Forelimb muscle (tissue), 1 donor: ENCODE data around the gene SUSD4. TPM values are rescaled to one million over a fixed set of nuclear protein-coding genes. Genes with fewer than 3 reads are reported as not detected.

ENCODE experiments used
- DNase-seq: peaks from one replicate; pipeline ENCODE4 v3.0.0-alpha.2; 2013; ENCODE audit warnings: low read depth
- polyA plus RNA-seq: library from polyadenylated mRNA; unstranded; fragments of 120-200 nt; gene quantifications from one replicate; pipeline ENCODE4 v1.2.1, GENCODE V29; 2013; ENCODE audit not compliant: insufficient read length

SUSD4 gene
- polyA plus RNA-seq, 1 donor: 4.6 TPM

DNA sequence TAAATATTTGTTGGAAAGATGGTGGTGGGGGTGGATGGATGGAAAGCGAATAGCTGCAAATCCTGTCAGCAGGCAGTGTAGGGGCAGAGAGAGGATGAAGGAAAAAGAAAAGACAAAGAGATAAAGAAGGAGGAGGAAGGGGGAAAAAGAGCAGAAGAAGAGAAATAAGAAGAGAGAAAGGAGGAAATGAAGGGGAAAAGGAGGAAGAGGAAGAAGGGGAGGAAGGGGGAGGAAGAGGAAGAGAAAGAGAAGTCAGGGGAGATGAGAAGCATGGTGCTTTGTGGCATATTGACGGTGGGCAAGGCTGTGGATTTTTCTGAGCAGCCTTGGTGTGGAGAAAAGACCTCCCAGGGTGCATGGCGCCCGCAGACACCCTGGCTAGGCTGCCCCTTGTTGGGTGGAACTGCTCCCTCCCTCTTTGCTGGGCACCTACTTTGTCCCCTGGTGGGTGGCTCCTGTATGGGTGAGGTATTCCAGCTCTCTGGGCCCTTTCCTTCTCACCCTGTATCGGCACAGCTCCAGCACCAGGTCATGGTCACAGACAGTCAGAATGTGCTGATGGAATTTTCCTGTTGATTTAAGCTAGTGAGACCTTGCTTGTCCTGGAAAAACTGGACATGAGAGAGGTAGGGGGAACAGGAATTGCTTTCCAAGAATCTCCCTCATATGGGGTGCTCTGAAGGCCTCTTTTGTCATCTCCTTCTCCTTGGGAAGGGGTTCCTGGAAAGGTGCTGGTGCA is 175.2 kb downstream of the SUSD4 start:
- DNase-seq: no peak

DNA sequence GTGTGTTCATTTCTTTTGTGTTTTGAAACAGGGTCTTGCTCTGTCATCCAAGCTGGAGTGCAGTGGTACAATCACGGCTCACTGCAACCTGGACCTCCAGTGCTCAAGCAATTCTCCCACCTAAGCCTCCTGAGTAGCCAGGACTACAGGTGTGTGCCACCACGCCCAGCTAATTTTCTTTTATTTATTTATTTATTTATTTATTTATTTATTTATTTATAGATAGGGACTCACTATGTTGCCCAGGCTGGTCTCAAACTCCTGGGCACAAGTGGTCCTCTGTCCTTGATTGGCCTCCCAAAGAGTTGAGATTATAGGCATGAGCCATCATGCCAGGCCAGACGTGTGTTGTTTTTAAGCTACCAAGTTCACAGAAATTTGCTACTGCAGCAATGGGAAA is 177.2 kb downstream of the SUSD4 start:
- no peak for DNase-seq

DNA sequence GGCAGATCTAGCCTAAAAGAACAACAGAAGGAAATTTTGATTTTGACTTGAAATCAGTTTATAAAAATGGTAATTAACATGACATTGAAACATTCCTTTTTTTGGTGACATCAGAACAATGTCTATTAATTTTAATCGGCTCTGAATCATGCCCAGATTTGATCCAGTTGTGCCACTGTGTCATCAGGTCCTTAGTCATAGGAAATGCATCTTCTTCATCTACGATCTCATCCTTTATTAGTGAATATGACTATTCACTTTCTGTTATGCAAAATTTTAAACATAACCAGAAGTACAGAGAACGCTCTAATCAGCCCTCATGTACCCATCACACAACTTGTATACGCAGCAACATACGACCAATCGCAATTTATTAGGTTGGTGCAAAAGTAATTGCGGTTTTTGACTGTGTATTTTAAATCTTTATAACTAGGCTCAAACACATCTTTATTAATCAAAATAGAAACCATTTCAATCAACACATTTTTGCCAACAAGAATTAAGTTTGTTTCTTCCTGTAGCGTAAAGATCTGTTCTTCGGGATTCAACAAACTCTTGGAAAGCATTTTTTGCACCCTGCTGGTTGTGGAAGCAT is 180.6 kb downstream of the SUSD4 start:
- DNase-seq: no peak

DNA sequence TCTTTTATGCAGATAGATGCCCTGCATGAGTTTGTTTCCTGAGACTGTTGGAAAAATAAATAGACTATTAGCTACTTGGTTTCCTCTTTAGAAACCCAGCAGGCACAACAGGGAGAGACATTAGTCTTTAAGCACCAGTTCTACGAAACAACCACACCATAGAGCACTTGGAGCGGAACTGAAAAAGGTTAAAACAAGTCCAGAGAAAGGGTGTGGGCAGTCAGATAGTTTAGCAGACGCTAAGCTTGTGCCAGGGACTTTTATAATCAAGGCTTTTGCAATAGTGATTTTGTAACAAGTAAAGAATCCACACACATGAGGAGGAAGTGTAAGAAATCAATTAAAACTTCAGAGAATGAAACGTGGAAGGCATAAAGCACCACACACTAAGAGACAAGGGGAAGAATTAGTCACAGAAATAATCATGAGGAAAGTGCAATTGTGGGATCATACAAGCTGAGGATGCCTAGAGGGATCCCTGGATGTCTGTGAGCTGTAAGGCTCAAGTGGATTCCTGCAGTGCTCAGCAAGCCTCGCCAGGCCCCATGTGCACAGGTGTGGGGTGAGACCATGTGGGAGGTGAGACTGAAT is 183.2 kb downstream of the SUSD4 start:
- no peak for DNase-seq

DNA sequence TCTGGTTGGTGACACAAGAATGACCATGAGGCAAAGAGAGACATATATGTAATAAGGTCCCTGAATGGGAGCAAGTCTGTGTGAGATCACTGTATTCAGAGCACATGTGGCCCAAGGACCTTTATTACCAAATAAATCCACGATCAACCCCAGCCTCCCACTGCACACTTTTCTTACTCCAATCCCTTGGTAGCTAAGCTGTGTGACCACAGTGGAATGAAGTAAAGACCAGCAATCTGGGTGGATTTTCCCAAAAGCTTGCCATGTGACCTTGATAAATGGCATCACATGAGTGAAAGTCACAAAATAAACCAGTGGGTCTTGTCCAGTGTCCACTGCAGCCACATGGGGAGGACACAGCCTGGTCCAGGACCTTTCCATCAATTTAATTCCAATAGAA is 184.2 kb downstream of the SUSD4 start:
- DNase-seq: no peak

DNA sequence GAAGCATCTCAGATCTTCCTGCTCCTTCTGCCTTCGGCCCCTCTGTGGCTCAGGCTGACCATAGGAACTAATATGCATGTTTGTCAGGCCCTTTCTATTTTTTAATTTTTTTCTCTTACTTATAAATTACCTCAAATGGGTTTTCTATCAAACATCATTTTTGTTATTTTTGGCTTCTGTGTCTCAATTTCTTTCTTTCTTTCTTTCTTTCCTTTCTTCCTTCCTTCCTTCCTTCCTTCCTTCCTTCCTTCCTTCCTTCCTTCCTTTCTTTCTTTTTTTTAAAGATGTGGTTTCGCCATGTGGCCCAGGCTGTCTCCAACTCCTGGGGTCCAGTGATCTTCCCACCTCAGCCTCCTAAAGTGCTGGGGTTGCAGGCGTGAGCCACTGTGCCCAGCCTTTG is 184.7 kb downstream of the SUSD4 start:
- DNase-seq: no peak

DNA sequence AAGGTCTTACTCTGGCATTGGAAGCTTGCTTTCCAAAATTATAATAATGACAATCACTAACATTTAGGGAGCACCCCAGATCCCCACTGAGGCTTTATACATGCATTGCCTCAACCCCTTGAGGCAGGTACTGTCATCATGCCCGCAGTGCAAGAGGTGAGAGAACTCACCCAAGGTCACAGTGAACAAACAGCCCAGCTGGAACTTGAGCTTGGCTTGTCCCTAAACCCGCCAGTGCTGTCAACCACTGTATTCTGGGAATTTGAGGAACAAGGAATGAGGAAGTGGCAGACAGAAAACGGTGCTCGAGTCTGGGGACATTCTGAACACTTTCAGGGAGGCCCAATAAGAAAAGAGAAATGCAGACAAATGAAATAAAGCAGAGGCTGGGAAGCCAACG is 186.3 kb downstream of the SUSD4 start:
- DNase-seq: no peak

DNA sequence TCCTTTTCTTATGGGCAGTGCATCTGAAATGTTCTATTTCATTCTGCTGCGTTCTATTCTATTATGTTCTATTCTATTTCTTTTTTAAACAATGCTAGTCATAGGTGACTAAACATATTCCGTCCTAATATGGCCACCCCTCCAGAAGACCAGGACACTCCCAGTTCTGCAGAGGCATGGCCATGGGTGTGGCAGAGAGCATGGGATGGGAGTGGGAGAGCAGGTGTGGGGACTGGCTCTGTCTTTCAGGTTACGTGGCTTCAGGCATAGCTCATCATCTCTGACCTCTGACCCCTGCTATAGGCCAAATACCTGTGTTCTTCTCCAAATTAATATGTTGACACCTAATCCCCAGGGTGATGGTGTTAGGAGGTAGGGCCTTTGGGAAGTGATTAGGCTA is 187.5 kb downstream of the SUSD4 start:
- DNase-seq: no peak

DNA sequence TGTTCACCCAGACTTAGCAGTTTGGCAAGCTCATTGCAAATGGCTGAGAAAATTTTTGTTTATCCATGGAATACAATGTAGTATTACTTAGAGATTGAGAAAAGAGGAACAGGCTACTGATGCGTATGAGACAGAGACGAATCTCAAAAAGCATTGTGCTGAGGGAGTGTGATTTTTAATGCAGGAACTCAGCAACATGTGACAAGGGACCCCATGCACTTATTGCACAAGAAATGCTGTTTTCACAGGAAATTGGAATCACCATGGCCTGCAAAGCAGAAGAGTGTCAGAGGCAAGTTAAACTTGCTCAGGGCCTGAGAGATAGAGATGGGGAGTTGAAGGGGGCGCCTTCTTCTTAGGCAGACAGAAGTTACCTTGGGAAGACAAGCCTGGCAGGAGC is 188.3 kb downstream of the SUSD4 start:
- peak; percentile 24 for DNase-seq

DNA sequence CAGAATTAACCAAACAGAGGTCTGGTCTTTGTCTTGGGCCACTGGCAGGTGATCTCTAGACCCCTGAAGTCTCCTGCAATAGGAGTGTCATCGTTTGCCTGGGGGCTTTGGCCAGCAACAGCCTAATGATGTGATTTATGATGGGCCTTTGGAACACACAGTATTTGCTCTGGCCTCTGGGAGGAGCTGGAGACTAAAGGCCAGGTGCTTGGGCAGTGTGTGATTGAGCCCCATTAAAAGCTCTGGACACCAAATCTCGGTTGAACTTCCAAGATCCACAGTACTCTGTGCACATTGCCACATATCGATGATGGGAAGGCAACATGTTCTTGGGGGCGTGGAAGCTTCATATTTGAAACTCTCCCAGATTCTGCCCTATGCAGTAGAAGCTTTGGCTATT is 188.9 kb downstream of the SUSD4 start:
- no peak for DNase-seq

Other genes with a start within 250 kb of the SUSD4 start
- 5.7 TPM for gene TLR5, start 220.9 kb downstream of the SUSD4 start, polyA plus RNA-seq
- gene CCDC185, start 29.2 kb upstream of the SUSD4 start, polyA plus RNA-seq: not detected